KOPT-K1 (cell line): ENCODE results near the gene ABT1.
"Not testable (repeated sequence)": the region's sequence is repeated elsewhere in the genome, so short reads cannot be mapped to it uniquely, and the experiment has no call there.

Experiments
- H3K27ac ChIP-seq: fragments of 200-600 bp; sonication (generic); 2 replicates; pipeline ENCODE4 v1.5.1; 2016; ENCODE audit warnings: antibody characterized with exemption, mild to moderate bottlenecking, low read depth, low read length; ENCODE audit not compliant: poor library complexity, severe bottlenecking
- H3K36me3 ChIP-seq: fragments of 200-600 bp; sonication (generic); 2 replicates; pipeline ENCODE4 v1.5.1; 2017; ENCODE audit warnings: antibody characterized with exemption, mild to moderate bottlenecking, low read length, moderate library complexity; ENCODE audit not compliant: insufficient read depth
- H3K9me3 ChIP-seq: fragments of 200-600 bp; sonication (generic); 2 replicates; pipeline ENCODE4 v1.5.1; 2017; ENCODE audit warnings: antibody characterized with exemption, low read length, mild to moderate bottlenecking; ENCODE audit not compliant: insufficient read depth, poor library complexity, severe bottlenecking

ABT1 gene

GRCh38 chr6:26596579-26597388 is at the start of gene ABT1:
TSS of gene ABT1 (plus strand) at chr6:26596953. CDS start at chr6:26596983, 30 bp downstream.
- H3K36me3 ChIP-seq: peaks cover 34% of the 10 kb centered on the region
- no peaks in the 10 kb centered on the region for H3K9me3 ChIP-seq
- H3K27ac ChIP-seq: peak within 1 kb of the TSS; percentile 79

DNA sequence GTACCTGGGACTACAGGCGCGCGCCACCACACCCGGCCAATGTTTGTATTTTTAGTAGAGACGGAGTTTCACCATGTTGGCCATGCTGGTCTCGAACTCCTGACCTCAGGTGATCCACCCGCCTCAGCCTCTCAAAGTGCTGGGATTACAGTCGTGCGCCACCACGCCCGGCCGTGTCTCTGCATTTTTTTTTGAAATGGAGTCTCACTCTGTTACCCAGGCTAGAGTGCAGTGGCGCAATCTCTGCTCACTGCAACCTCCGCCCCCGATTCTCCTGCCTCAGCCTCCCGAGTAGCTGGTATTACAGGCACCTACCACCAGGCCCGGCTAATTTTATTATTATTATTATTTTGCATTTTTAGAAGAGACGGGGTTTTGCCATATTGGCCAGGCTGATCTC is 49.4 kb upstream of the ABT1 start:
- not testable (repeated sequence) for H3K9me3 ChIP-seq, H3K27ac ChIP-seq
- H3K36me3 ChIP-seq: peaks cover 57% of the 10 kb centered on the region

DNA sequence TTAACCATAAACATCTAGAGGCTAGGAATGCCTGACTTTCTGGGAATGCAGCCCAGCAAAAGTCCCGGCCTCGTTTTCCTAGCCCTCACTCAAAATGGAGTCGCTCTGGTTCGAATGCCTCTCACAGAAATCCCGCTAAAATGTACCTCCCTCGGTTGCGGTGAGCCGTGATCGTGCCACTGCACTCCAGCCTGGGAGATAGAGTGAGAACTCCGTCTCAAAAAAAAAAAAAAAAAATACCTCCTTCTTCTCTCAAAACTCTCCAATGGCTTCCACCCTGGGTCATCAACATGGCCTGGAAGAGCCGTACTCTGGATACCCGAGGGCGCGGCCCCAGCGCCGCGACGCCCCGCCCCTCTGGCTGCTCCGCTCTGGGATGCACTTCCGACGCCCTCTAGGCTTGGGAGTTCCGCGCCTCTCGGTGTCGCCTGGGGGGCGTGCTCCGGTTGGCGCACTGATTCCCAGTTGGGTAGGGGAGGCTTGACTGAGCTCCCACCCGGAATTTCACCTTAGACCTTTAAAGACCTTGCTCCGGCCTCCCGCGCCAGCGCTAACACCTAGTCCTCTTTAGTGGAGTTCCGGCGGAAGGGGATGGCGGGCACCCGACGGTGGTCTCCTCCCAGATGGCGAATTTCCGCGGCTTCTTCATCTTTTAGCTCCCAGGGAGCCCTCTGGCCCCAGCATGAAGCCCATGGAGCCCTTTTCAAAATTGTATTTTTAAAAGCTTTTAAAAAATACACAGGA is 46.3 kb upstream of the ABT1 start:
- Histone ChIP-seq H3K27ac (peak overlapping the region; percentile 78), H3K36me3 (peaks cover 28% of the 10 kb centered on the region), H3K9me3 (no peaks in the 10 kb centered on the region)

- no peak overlapping the region for H3K27ac ChIP-seq
- no peaks in the 10 kb centered on the region for H3K9me3 ChIP-seq
- peaks cover 10% of the 10 kb centered on the region for H3K36me3 ChIP-seq
Observed at GRCh38 chr6:26552205-26552604, 44.5 kb upstream of the ABT1 start.

GRCh38 chr6:26552640-26553188 is 44.0 kb upstream of the ABT1 start:
- Histone ChIP-seq H3K9me3 (no peaks in the 10 kb centered on the region), H3K27ac (peak overlapping the region; percentile 41), H3K36me3 (peaks cover 5% of the 10 kb centered on the region; the same call in 1 of the 2 replicates)

DNA sequence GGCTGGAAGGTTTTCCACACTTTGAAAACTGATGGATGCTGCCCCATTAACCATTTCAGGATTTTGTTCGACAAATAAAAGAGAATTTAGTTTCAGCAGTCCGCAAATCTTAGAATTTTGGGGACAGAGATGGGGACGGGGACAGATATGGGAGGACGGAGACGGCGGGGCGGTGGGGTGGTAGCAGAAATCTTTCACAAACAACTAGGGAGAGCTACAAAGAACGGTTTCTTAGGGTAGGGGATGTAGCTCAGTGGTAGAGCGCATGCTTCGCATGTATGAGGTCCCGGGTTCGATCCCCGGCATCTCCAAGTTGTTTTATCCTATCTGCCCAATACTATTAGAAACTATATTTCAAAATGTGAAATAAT is 43.5 kb upstream of the ABT1 start:
- H3K36me3 ChIP-seq: no peaks in the 10 kb centered on the region
- H3K27ac ChIP-seq: peak overlapping the region; percentile 66
- H3K9me3 ChIP-seq: no peaks in the 10 kb centered on the region

- Histone ChIP-seq H3K27ac (peak overlapping the region; percentile 66), H3K36me3 (no peaks in the 10 kb centered on the region)
Observed at GRCh38 chr6:26553635-26554446, 42.9 kb upstream of the ABT1 start.

GRCh38 chr6:26554447-26554696 is 42.4 kb upstream of the ABT1 start:
- Histone ChIP-seq H3K27ac (peak overlapping the region; percentile 30), H3K9me3 (no peaks in the 10 kb centered on the region), H3K36me3 (no peaks in the 10 kb centered on the region)

More at GRCh38 chr6:26553635-26554446, 42.9 kb upstream of the ABT1 start:
- H3K9me3 ChIP-seq: no peaks in the 10 kb centered on the region

- Histone ChIP-seq H3K9me3 (no peaks in the 10 kb centered on the region), H3K36me3 (no peaks in the 10 kb centered on the region), H3K27ac (peak overlapping the region; percentile 30)
Observed at GRCh38 chr6:26554697-26555504, 41.9 kb upstream of the ABT1 start.

DNA sequence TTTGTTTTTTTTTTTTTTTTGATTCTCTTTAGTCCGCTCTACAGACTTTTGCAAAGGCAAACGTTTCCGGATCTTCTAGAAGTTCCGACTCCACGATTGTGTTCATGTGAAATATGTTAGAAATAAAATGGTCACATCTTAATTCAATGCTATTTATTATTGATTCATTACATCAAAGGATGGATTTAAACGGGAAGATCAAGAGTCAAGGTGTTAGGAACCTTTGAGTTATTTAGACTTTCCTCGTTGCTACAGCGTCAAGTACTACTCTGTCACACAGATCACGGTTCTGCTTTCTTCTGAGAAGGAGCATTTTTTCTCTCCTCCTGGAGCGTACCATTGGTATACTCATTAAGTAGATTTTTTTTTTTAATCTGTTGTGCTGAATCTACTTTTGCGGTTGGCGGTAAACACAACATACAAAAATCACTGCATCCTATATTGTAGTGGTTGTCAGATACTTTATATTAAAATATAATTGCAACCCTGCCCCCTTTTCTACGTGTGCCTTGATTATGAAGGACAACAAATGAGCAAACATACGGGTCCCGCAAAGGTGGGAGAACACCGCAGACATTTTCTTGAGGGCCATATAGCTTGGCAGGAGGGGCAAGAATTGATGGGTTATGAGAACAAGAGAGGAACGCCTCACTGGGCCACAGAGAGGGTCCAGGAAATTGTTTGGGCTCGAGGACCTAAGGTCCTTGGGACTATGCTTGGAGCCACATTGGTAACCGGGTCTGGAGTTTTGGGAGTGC is 41.1 kb upstream of the ABT1 start:
- H3K9me3 ChIP-seq: no peaks in the 10 kb centered on the region
- H3K27ac ChIP-seq: no peak overlapping the region
- no peaks in the 10 kb centered on the region for H3K36me3 ChIP-seq

GRCh38 chr6:26556263-26557070 is 40.3 kb upstream of the ABT1 start:
- Histone ChIP-seq H3K36me3 (no peaks in the 10 kb centered on the region), H3K9me3 (no peaks in the 10 kb centered on the region), H3K27ac (no peak overlapping the region)

DNA sequence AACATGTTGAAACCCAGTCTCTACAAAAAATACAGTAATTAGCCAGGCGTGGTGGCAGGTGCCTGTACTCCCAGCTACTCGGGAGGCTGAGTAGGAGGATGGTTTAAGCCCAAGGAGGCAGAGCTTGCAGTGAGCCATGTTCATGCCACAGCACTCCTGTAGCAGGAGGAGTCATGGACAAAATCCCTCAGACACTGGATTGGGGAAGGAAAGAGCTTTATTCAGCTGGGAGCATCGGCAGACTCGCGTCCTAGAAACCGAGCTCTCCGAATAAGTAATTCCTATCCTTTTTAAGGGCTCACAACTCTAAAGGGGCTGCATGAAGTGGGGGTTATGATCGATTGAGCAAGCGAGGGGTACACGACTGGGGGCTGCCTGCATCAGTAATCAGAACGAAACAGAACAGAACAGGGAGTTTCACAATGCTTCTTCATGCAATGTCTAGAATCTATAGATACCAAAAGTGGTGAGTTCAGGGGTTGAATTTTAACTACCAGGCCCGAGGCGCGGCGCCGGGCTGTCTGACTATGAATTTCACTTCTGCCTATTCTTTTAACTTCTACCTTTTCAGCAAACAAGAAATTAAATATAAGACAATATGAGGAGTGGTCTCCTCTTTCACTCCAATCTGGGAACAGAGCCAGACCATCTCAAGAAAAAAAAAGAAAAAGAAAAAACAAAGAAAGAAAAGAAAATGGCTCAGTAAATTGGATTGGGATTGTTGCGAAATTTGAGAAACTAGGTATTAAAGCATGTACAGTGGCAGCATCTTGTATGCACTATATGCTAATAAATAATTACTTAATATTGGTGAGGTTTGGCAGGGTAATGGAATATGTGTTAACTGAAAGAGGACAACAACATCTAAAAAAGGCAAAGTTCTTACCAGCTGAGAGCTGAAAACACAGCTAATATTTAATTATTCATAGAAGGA is 35.0 kb upstream of the ABT1 start:
- Histone ChIP-seq H3K9me3 (no peaks in the 10 kb centered on the region), H3K27ac (no peak overlapping the region), H3K36me3 (no peaks in the 10 kb centered on the region)
